GM18511 (cell line): ENCODE data around the gene FAAH2.
"Not testable (repeated sequence)": the region's sequence is repeated elsewhere in the genome, so short reads cannot be mapped to it uniquely, and the experiment has no call there.

Source experiments
- ATAC-seq: cut with Tn5 transposase; IDR thresholded peaks from one replicate; pipeline ENCODE4 v1.9.1; 2021; ENCODE audit warnings: mild to moderate bottlenecking, moderate library complexity; ENCODE audit not compliant: unreplicated experiment

Gene FAAH2

GRCh38 chrX:57380026-57380796 is 93.7 kb downstream of the FAAH2 start:
- peak; percentile 63 for ATAC-seq

- not testable (repeated sequence) for ATAC-seq
Measured at GRCh38 chrX:57394162-57394561, 107.7 kb downstream of the FAAH2 start.

- ATAC-seq, result not testable (repeated sequence)
Measured at GRCh38 chrX:57403191-57403590, 116.7 kb downstream of the FAAH2 start.

- ATAC-seq, result no peak
Measured at GRCh38 chrX:57406149-57406548, 119.6 kb downstream of the FAAH2 start.

GRCh38 chrX:57417827-57418226 is 131.3 kb downstream of the FAAH2 start:
- no peak for ATAC-seq

- ATAC-seq, result no peak
Measured at GRCh38 chrX:57422289-57422688, 135.8 kb downstream of the FAAH2 start.

GRCh38 chrX:57422790-57423189 is 136.3 kb downstream of the FAAH2 start:
- ATAC-seq, result no peak

- no peak for ATAC-seq
Measured at GRCh38 chrX:57445076-57445475, 158.6 kb downstream of the FAAH2 start.

GRCh38 chrX:57445832-57446231 is 159.3 kb downstream of the FAAH2 start:
- ATAC-seq, result no peak

- no peak for ATAC-seq
Measured at GRCh38 chrX:57447856-57448255, 161.3 kb downstream of the FAAH2 start.

GRCh38 chrX:57451426-57452020 is 165.0 kb downstream of the FAAH2 start:
- no peak for ATAC-seq

GRCh38 chrX:57453901-57454300 is 167.4 kb downstream of the FAAH2 start:
- peak; percentile 84 for ATAC-seq

- ATAC-seq, result no peak
Measured at GRCh38 chrX:57481514-57481913, 195.0 kb downstream of the FAAH2 start.

GRCh38 chrX:57516491-57516890 is 230.0 kb downstream of the FAAH2 start:
- no peak for ATAC-seq

GRCh38 chrX:57519578-57520118 is 233.1 kb downstream of the FAAH2 start:
- no peak for ATAC-seq

GRCh38 chrX:57528670-57529255 is 242.3 kb downstream of the FAAH2 start:
- ATAC-seq, result peak; percentile 83
